GM12878 (cell line): Measurements from ENCODE around the gene COPS8. TPM values are rescaled to one million over a fixed set of nuclear protein-coding genes. Genes with fewer than 3 reads are reported as not detected.

ENCODE experiments used
- CREB1 ChIP-seq: IDR thresholded peaks from 2 replicates; pipeline ENCODE4 v1.6.1; 2012; ENCODE audit warnings: low read depth, mild to moderate bottlenecking, inconsistent platforms
- ESRRA ChIP-seq: IDR thresholded peaks from 2 replicates; pipeline ENCODE4 v1.6.1; 2012; ENCODE audit warnings: mild to moderate bottlenecking, low read length, improper control_type of control experiment
- FOXM1 ChIP-seq: IDR thresholded peaks from 2 replicates; pipeline ENCODE4 v1.6.1; 2012; ENCODE audit warnings: low read depth, mild to moderate bottlenecking, inconsistent platforms, low read length, moderate library complexity
- KDM1A ChIP-seq: fragments of 200-600 bp; sonication (generic); IDR thresholded peaks from 2 replicates; pipeline ENCODE4 v1.6.1; 2016; ENCODE audit warnings: borderline replicate concordance
- MYB ChIP-seq: fragments of 150-350 bp; IDR thresholded peaks from 2 replicates; pipeline ENCODE4 v1.6.1; 2014; ENCODE audit warnings: mild to moderate bottlenecking, low read depth, low read length, borderline replicate concordance
- MYC ChIP-seq: IDR thresholded peaks from 2 replicates; pipeline ENCODE4 v1.6.1; 2011; ENCODE audit warnings: mild to moderate bottlenecking, low read length, moderate library complexity, inconsistent platforms; ENCODE audit not compliant: insufficient read depth, insufficient replicate concordance, insufficient read length, severe bottlenecking
- NFYA ChIP-seq: IDR thresholded peaks from 2 replicates; pipeline ENCODE4 v1.6.1; 2011; ENCODE audit warnings: low read depth, mild to moderate bottlenecking, low read length, improper control_type of control experiment, borderline replicate concordance
- POLR2AphosphoS2 ChIP-seq: IDR thresholded peaks from 2 replicates; pipeline ENCODE4 v1.6.1; 2011; ENCODE audit warnings: low read depth, mild to moderate bottlenecking, low read length, improper control_type of control experiment, moderate library complexity
- SIX5 ChIP-seq: IDR thresholded peaks from 2 replicates; pipeline ENCODE4 v1.6.1; 2011; ENCODE audit warnings: mild to moderate bottlenecking, low read depth, low read length, moderate library complexity; ENCODE audit not compliant: severe bottlenecking
- SMAD5 ChIP-seq: IDR thresholded peaks from 2 replicates; pipeline ENCODE4 v1.6.1; 2016; ENCODE audit warnings: antibody characterized with exemption, low read depth
- SPI1 ChIP-seq: IDR thresholded peaks from 2 replicates; pipeline ENCODE4 v1.6.1; 2011; ENCODE audit warnings: low read depth, mild to moderate bottlenecking, low read length, moderate library complexity, borderline replicate concordance; ENCODE audit not compliant: insufficient read depth
- ZNF207 ChIP-seq: fragments of 450-650 bp; IDR thresholded peaks from 2 replicates; pipeline ENCODE4 v1.6.1; 2014; ENCODE audit warnings: antibody characterized with exemption, mild to moderate bottlenecking, borderline replicate concordance
- ZNF274 ChIP-seq: IDR thresholded peaks from one replicate; pipeline ENCODE4 v1.8.0; 2011; ENCODE audit not compliant: insufficient read length, insufficient read depth
- ZNF384 ChIP-seq: IDR thresholded peaks from 2 replicates; pipeline ENCODE4 v1.6.1; 2012; ENCODE audit warnings: low read depth, mild to moderate bottlenecking, low read length, improper control_type of control experiment, borderline replicate concordance
- polyA plus RNA-seq, 11 experiments: library from polyadenylated mRNA; depleted of rRNA in 4 of 11; unstranded in 6 of 11; stranded (reverse) in 5 of 11; fragments of >200 nt; fragmentation: Nextera tagmentation in 4 of 11; fragmentation: Illumina TruSeq in 1 of 11; extraction: Ambion mirVana in 4 of 11; extraction: Trizol in 1 of 11; gene quantifications; 1 replicate in 1 of 11; 2 replicates in 10 of 11; pipeline versions ENCODE4 v1.2.1 to v1.2.3, GENCODE V29; 2011 to 2016; ENCODE audit warnings: inconsistent platforms in 2 of 11, missing spikeins in 2 of 11, low read depth in 1 of 11
- total RNA-seq, 4 experiments: library from RNA; depleted of rRNA in 3 of 4; stranded (reverse); fragments of >200 nt in 3 of 4; fragmentation: Illumina TruSeq in 1 of 4; extraction: Trizol in 1 of 4; gene quantifications; 2 replicates each; pipeline versions ENCODE4 v1.2.1 to v1.2.3, GENCODE V29; 2013 to 2021
- TF ChIP-seq, protein P1 (sequence below): IDR thresholded peaks from 2 replicates; pipeline ENCODE4 v1.6.1; 2011; ENCODE audit warnings: low read depth, low read length, improper control_type of control experiment, borderline replicate concordance
- TF ChIP-seq, protein P2 (sequence below): fragments of 150-350 bp; IDR thresholded peaks from 2 replicates; pipeline ENCODE4 v1.6.1; 2016; ENCODE audit warnings: low read depth, low read length
- TF ChIP-seq, protein P3 (sequence below): IDR thresholded peaks from 2 replicates; pipeline ENCODE4 v1.6.1; 2011; ENCODE audit warnings: low read depth, mild to moderate bottlenecking, low read length, moderate library complexity, borderline replicate concordance; ENCODE audit errors: extremely low read depth
- TF ChIP-seq, protein P4 (sequence below): IDR thresholded peaks from 2 replicates; pipeline ENCODE4 v1.6.1; 2012; ENCODE audit warnings: low read depth, low read length, improper control_type of control experiment
- TF ChIP-seq, protein P5 (sequence below): fragments of 450-650 bp; IDR thresholded peaks from 2 replicates; pipeline ENCODE4 v1.6.1; 2017; ENCODE audit warnings: mild to moderate bottlenecking, low read depth, inconsistent platforms; ENCODE audit not compliant: poor library complexity, severe bottlenecking
- TF ChIP-seq, protein P6 (sequence below): fragments of 450-650 bp; IDR thresholded peaks from 2 replicates; pipeline ENCODE4 v1.6.1; 2016; ENCODE audit warnings: mild to moderate bottlenecking

Gene COPS8
- total and polyA plus RNA-seq, 10 of the 15 experiments (the other 5 are each of a cell fraction or from before 2014, with no cell fraction given), result 44.0 to 134 (median 107) TPM

DNA sequence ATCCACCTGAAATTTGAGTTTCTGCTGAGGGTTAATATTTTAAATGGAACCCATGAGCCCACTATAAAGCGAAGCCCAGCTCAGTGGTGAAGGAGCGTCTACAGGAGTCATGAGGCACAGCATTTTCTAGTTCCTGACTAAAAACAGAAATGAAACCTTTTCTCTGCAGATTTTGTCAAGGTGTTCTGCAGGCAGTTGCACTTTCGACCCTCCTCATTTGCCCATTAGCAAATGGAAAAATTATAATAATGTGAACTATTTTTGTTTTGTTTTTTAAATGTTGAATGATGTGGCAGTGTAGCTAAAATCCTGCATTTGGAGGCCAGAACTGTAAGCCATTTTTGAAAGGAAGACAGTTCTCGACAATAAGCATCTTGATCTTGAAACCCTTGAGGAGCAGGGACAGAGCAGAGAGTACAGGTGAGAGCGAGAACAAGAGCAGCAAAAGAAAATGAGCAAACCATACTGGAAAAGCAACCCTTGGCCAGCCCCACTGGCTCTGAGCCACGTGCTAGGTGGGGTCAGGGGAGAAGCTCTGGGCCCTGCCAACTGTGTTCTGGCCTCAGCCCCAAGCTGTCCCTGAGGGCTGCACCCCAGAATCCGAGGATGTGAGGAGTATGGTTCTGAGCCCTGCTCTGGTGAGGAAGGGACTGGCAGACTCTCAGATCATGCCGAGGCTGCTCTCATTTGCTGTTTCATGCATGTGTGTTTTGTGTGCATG is 26.4 kb upstream of the COPS8 start (continued):
- TF ChIP-seq, protein P1, sequence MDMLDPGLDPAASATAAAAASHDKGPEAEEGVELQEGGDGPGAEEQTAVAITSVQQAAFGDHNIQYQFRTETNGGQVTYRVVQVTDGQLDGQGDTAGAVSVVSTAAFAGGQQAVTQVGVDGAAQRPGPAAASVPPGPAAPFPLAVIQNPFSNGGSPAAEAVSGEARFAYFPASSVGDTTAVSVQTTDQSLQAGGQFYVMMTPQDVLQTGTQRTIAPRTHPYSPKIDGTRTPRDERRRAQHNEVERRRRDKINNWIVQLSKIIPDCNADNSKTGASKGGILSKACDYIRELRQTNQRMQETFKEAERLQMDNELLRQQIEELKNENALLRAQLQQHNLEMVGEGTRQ, result no peak
- TF ChIP-seq POLR2AphosphoS2 (no peak), SMAD5 (no peak), MYC (no peak), MYB (no peak), FOXM1 (peak; percentile 83), ZNF207 (no peak), NFYA (no peak), ESRRA (no peak), ZNF274 (no peak), CREB1 (no peak), SIX5 (no peak), KDM1A (no peak), SPI1 (peak; percentile 69), ZNF384 (no peak)
- TF ChIP-seq, protein P2, sequence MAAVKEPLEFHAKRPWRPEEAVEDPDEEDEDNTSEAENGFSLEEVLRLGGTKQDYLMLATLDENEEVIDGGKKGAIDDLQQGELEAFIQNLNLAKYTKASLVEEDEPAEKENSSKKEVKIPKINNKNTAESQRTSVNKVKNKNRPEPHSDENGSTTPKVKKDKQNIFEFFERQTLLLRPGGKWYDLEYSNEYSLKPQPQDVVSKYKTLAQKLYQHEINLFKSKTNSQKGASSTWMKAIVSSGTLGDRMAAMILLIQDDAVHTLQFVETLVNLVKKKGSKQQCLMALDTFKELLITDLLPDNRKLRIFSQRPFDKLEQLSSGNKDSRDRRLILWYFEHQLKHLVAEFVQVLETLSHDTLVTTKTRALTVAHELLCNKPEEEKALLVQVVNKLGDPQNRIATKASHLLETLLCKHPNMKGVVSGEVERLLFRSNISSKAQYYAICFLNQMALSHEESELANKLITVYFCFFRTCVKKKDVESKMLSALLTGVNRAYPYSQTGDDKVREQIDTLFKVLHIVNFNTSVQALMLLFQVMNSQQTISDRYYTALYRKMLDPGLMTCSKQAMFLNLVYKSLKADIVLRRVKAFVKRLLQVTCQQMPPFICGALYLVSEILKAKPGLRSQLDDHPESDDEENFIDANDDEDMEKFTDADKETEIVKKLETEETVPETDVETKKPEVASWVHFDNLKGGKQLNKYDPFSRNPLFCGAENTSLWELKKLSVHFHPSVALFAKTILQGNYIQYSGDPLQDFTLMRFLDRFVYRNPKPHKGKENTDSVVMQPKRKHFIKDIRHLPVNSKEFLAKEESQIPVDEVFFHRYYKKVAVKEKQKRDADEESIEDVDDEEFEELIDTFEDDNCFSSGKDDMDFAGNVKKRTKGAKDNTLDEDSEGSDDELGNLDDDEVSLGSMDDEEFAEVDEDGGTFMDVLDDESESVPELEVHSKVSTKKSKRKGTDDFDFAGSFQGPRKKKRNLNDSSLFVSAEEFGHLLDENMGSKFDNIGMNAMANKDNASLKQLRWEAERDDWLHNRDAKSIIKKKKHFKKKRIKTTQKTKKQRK, result no peak
- TF ChIP-seq, protein P3, sequence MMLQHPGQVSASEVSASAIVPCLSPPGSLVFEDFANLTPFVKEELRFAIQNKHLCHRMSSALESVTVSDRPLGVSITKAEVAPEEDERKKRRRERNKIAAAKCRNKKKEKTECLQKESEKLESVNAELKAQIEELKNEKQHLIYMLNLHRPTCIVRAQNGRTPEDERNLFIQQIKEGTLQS, result no peak
- TF ChIP-seq, protein P4, sequence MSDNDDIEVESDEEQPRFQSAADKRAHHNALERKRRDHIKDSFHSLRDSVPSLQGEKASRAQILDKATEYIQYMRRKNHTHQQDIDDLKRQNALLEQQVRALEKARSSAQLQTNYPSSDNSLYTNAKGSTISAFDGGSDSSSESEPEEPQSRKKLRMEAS, result no peak
- TF ChIP-seq, protein P5, sequence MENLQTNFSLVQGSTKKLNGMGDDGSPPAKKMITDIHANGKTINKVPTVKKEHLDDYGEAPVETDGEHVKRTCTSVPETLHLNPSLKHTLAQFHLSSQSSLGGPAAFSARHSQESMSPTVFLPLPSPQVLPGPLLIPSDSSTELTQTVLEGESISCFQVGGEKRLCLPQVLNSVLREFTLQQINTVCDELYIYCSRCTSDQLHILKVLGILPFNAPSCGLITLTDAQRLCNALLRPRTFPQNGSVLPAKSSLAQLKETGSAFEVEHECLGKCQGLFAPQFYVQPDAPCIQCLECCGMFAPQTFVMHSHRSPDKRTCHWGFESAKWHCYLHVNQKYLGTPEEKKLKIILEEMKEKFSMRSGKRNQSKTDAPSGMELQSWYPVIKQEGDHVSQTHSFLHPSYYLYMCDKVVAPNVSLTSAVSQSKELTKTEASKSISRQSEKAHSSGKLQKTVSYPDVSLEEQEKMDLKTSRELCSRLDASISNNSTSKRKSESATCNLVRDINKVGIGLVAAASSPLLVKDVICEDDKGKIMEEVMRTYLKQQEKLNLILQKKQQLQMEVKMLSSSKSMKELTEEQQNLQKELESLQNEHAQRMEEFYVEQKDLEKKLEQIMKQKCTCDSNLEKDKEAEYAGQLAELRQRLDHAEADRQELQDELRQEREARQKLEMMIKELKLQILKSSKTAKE, result peak; percentile 84
- TF ChIP-seq, protein P6, sequence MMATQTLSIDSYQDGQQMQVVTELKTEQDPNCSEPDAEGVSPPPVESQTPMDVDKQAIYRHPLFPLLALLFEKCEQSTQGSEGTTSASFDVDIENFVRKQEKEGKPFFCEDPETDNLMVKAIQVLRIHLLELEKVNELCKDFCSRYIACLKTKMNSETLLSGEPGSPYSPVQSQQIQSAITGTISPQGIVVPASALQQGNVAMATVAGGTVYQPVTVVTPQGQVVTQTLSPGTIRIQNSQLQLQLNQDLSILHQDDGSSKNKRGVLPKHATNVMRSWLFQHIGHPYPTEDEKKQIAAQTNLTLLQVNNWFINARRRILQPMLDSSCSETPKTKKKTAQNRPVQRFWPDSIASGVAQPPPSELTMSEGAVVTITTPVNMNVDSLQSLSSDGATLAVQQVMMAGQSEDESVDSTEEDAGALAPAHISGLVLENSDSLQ, result peak; percentile 8; the same call in 1 of the 2 replicates
